Fibroblast of skin of right biceps (primary cell): ENCODE measurements around the gene TMEM168.
"Not testable (repeated sequence)": the region's sequence is repeated elsewhere in the genome, so short reads cannot be mapped to it uniquely, and the experiment has no call there.

Experiments used
- DNase-seq: peaks from one replicate; pipeline ENCODE4 v3.0.0-alpha.2; 2013

Gene TMEM168

DNA sequence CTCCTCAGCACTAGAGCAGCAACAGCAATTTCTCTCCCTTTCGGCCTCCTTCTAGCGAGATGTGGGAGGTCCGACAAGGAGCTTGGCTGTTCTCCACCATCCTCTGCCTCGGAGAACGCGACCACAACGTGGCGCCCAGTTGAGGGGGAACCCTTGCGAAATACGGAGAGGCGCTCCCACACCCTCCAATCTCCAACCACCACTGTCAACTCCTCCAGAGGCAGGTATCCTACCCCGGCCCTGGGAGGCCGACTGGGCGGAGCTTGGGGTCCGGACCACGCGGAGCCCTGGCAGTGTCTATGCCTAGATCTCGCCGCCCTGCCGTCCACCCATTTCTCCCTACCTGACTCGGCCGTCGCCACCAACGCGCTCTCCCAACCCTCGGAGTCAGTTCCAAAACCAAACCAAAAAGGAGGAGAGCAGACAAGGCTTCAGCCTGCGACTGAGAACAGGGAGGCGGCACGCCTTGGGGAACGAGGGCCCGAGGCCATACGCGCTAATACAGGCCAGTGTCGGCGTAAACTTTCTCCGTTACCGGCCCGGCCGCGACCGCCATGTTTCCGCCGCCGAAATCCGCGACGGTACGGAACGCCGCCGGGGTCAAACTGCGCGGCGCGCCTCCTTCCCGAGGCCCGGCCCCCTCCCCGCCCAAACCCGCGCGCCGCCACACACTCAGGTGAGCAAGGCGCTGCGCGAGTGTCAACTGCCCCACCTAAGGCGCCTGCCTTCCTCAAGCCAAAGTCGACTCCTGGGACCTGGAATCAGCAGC, at the start of gene TMEM168:
Gene TMEM168, minus strand, starts transcription at position 577 of the 769 bp plus-strand sequence. CDS start 5,568 bp downstream, outside the sequence.
- DNase-seq: peak; percentile 83

- not testable (repeated sequence) for DNase-seq
These were observed 45.7 kb upstream of the TMEM168 start for GRCh38 chr7:112835928-112836327.

DNA sequence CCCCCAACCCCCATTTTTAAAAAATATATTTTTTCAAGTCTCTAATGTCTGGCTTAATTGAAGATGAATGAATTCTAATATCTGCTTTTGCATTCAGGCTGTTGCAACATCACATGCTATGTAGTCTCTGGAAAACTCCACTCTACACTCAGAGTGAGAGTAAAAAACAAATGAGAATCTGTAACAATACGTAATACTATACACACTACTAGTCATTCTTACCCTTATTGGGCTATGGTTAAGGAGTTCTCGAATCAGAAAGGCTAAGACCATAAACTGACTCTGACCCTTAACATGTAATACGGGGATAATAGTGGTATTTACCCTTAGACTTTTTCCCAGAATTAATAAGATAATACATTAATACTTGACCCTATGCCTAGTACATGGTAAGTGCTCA, 42.9 kb upstream of the TMEM168 start:
- DNase-seq: no peak

DNA sequence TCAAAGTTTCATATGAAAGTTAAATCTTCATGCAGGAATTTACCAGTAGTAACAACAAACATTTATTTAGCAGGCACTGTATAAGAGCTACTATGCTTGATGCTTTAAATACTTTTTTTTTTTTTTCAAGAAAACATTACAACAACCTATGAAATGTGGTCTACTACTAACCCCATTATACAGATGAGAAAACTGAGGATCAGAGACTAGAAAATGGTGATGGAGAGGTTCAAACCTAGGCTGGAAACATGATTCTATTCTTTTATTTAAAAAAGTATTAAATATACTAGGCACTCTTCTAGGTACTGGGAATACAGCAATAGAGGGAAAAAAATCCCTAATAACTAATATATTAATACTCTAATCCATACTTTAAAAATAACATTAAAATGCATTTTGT, 40.6 kb upstream of the TMEM168 start:
- DNase-seq: no peak

- no peak for DNase-seq
These were observed 38.5 kb upstream of the TMEM168 start for GRCh38 chr7:112828696-112829095.

GRCh38 chr7:112821345-112821744, 31.2 kb upstream of the TMEM168 start:
- no peak for DNase-seq

GRCh38 chr7:112819536-112819935, 29.3 kb upstream of the TMEM168 start:
- no peak for DNase-seq

- DNase-seq: no peak
These were observed 16.0 kb upstream of the TMEM168 start for GRCh38 chr7:112806156-112806555.

GRCh38 chr7:112802406-112802805, 12.2 kb upstream of the TMEM168 start:
- DNase-seq: no peak

DNA sequence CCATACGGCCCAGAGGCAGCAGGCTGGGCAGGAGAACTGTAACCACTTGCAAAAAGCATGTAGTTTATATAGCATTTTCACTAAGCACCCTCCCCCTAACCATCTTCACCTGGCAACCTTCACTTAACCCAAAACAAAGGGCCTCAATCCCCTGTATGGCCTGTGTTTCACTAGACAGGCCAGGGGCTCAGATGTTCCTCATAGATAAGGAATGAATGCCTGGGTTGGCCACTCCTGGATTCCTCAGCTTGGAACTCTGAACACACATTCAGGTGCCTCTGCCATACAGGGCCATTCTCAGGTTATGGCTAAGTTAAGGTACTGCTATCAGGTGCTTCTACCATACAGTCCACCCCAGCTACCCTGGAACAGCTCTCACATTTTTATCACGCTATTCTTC, 10.3 kb upstream of the TMEM168 start:
- no peak for DNase-seq

GRCh38 chr7:112799448-112800120, 9.4 kb upstream of the TMEM168 start:
- no peak for DNase-seq

DNA sequence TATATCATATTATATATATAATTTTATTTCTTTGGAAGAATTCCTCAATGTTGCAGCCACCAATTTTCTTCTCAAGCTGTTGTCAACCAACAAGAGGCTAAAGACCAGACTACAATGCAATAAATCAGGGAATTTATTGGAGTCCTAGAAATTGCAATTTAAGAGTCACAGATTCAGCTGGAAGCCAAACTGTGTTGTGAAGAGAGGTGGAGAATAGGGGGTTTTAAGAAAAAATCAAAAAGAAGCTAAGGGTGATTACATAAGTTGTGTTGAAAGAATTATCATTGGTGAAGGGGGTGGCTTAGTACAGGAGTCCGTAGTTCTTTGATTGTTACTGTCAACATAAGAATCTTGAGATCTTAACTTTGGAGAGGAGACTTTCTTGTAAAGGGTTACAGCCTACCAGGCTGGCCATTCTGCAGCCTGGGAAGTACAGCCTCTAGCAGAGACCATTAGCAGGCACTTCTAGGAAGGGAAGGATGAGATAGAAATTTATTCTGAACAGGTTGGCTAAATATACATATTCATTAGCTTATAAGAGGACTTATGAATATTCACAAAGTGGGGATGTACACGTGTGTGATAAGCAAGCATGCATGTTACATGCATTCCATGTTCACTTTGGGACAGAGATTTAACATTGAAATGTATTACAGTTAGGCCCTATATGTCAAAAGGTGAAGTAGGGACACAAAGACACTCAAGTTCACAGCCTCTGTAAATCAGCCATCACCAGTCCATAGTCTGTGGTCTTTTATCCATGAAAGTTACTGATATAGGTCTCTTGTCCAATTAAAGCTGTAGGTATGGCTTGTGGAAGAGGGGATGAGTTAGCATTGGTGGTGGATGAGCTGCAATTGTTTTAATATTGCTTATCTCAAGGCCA, 8.3 kb upstream of the TMEM168 start:
- DNase-seq: no peak

- not testable (repeated sequence) for DNase-seq
These were observed 6.4 kb upstream of the TMEM168 start for GRCh38 chr7:112796552-112796951.

DNA sequence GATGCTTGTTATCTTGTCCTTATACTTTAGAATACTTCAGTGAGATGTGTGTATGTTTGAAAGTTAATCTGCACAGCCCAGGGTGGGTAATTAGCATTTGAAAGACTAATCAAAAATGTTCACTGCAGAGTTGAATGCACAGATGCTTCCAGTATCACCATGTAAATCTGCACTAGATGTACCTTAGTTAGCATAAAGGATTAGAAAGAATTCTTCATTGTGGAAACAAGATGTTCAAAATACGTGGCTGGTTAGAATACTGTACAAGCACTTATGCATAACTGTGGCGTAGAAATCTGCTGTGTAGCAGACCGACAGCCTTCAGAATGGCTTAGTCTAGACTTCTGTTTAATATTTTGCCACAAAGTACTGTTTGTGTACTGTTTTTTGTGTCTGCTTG, 2.2 kb upstream of the TMEM168 start:
- no peak for DNase-seq

DNA sequence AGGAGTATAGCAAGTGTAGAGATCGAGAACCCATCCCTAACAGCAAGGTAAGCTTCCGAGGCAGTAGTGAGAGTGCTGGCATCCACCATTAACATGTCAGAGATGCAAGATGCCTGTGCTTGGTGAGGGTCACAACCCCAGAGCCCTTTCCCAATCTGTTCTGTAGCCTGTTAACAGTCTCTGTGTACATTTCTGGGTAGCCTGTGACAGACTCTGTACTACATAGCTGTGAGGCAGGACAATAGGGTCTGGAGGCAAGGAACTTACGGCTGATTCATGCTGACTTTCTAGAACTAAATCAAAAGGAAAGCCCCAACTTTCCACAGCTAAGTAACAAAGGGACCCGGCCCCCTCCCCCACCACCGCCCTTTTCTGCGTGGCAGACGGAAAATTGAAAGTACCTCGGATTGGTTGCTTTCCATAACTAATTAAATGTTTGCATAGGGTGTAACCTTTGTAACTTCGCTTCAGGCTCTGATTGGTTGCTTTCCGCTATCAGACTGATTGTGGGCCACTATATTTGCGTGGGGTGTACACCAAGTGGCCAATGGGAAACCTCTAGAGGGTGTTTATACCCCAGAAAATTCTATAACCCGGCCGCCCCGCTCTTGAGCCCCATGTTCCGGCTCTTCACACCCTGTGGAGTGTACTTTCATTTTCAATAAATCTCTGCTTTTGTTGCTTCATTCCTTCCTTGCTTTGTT, 1.4 kb upstream of the TMEM168 start:
- DNase-seq: no peak

- no peak for DNase-seq
These were observed 402 bp upstream of the TMEM168 start for GRCh38 chr7:112790586-112791003.

DNA sequence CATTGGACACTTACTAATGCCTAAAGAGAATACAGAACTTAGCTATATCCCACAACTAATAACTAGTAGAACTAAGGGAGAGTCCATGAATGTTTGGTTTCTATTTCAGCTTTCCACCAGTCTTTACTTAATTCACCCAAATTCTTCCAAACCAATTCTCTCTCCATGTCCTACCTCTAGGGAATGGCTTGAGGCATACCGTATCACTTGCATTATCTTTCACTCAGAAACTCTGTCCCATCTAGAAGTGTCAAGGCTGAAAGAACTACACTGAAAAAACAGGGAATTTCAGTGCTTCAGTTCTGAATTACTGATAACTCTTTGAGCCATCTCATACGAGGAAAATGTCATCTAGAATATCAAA, 758 bp downstream of the TMEM168 start:
- no peak for DNase-seq

DNA sequence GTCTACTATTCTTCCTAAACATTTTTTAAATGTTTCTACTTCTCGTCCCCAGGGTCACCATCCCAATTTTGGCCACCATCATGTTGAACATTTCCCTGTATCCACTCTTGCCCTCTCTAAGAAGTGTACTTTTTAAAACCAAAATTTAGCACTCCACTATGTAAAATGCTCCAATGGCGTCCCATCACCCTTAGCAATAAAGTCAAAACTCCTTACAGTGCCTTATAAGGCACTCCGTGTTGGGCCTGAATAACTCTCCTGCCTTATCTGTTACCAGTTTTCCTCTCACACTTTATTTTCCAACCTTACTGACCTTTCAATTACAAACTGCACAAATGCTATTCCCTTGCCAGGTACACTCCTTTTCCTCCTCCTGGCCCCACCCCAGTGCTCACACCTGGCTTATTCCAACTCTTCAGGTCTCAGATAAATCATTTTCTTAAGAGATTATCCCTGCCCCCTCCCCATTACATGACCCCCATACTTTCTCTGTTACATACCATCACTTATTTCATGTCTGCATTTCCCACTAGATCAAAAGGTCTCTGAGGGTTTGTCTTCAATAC, 1.3 kb downstream of the TMEM168 start:
- no peak for DNase-seq

GRCh38 chr7:112784603-112785002, 5.6 kb downstream of the TMEM168 start:
- no peak for DNase-seq

DNA sequence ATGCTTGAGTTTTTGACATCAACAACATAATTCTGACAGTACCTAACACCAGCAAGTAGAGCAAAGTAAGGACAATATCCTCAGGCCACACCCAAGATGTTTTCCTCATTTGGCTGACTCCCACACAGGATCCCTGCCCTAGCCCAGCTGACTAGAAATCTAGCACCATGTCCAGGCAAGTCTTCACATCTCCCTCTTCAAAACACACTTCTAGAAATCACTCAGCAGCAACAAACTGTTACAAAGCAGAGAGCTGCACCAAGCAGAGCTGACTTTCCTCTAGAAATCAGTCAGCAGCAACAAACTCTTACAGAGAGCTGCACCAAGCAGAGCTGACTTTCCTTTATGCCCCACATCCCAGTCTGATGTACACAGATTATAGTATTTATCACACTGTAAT, 7.7 kb downstream of the TMEM168 start:
- no peak for DNase-seq

DNA sequence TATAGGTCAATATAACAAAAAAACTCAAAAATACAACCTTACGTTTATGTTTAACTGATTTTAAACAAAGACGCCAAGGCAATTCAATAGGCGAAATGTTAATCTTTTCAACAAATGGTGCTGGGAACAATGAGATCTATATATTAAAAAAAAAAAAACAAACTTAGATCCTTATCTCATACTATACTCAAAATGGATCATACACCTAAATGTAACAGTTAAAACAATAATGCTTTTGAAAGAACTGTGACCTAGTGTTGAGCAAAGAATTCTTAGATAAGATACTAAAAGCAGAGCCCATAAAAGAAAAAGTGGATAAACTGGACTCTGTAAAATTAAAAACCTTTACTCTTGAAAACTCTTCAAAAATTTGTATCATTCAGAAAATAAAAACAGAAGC, 8.6 kb downstream of the TMEM168 start:
- no peak for DNase-seq

GRCh38 chr7:112781110-112781509, 9.1 kb downstream of the TMEM168 start:
- no peak for DNase-seq

- DNase-seq: peak; percentile 13
These were observed 10.5 kb downstream of the TMEM168 start for GRCh38 chr7:112779667-112780066.
